ENCODE results near the gene ATG101. TPM values are rescaled to one million over a fixed set of nuclear protein-coding genes. Genes with fewer than 3 reads are reported as not detected.

The ATG101 gene
- total RNA-seq, 1 experiment from 2014 or later, result 44.6 TPM

- intact Hi-C loops (cut with micrococcal nuclease; ENCODE audit: unreplicated experiment), result loop anchor here (2.0 kb wide), 1 partner anchor 13 kb away; no protein-coding TSS in a partner anchor
- Histone ChIP-seq H3F3A (ENCODE audit: insufficient read depth, low read depth) (peaks cover 27% of the 10 kb centered on the region), H3K79me2 (ENCODE audit: low read depth) (no peaks in the 10 kb centered on the region), H3K36me3 (ENCODE audit: low read depth) (no peaks in the 10 kb centered on the region), H2AFZ (no peak overlapping the region), H3K9me3 (ENCODE audit: insufficient read depth, low read depth) (no peaks in the 10 kb centered on the region), H3K4me1 (replicated peaks; ENCODE audit: insufficient read depth) (peaks cover 26% of the 10 kb centered on the region), H3K27me3 (ENCODE audit: insufficient read depth, low read depth) (no peaks in the 10 kb centered on the region), H3K27ac (no peak overlapping the region), H3K4me3 (no peak overlapping the region), H4K20me1 (ENCODE audit: insufficient read depth) (no peaks in the 10 kb centered on the region), H3K9me2 (ENCODE audit: insufficient read depth) (no peaks in the 10 kb centered on the region), H3K4me2 (peak overlapping the region; percentile 99)
- TF ChIP-seq CTCF (conservative IDR thresholded peaks at IDR 0.05) (no peak), EZH2 (IDR thresholded peaks at IDR 0.05; ENCODE audit: low read depth) (no peak)
- no TSS peak for BruUV-seq (replicated peaks)
- peak in 1 of 2 experiments; percentile 20 for DNase-seq
- POLR2A ChIA-PET (ENCODE audit: unreplicated experiment), result no interaction called here
- CTCF ChIA-PET, result no interaction called here
These were observed 20.1 kb upstream of the ATG101 start for GRCh38 chr12:52049688-52050087.

- no peak for DNase-seq
- Histone ChIP-seq H3K4me2 (peak overlapping the region; percentile 99), H3K9me2 (ENCODE audit: insufficient read depth) (no peaks in the 10 kb centered on the region), H3K4me3 (peak overlapping the region; percentile 64), H4K20me1 (ENCODE audit: insufficient read depth) (no peaks in the 10 kb centered on the region), H3K27ac (no peak overlapping the region), H3F3A (ENCODE audit: insufficient read depth, low read depth) (peaks cover 27% of the 10 kb centered on the region), H3K36me3 (ENCODE audit: low read depth) (no peaks in the 10 kb centered on the region), H3K9me3 (ENCODE audit: insufficient read depth, low read depth) (no peaks in the 10 kb centered on the region), H2AFZ (peak overlapping the region; percentile 87), H3K4me1 (replicated peaks; ENCODE audit: insufficient read depth) (peaks cover 26% of the 10 kb centered on the region), H3K27me3 (ENCODE audit: insufficient read depth, low read depth) (no peaks in the 10 kb centered on the region), H3K79me2 (ENCODE audit: low read depth) (no peaks in the 10 kb centered on the region)
- TSS peak; percentile 91 for BruUV-seq (replicated peaks)
- ChIA-PET POLR2A (ENCODE audit: unreplicated experiment) (interaction anchor here (0.6 to 1.6 kb wide), 4 partner anchors 10 to 129 kb away, joined by 3 to 38 read pairs (median 5); no protein-coding TSS in a partner anchor), CTCF (interaction anchor here (0.8 to 1.1 kb wide), 2 partner anchors 17 to 25 kb away, joined by 3 read pairs; no protein-coding TSS in a partner anchor)
- TF ChIP-seq EZH2 (IDR thresholded peaks at IDR 0.05; ENCODE audit: low read depth), result no peak
- no peak for TF ChIP-seq CTCF (conservative IDR thresholded peaks at IDR 0.05)
- intact Hi-C loops (cut with micrococcal nuclease; ENCODE audit: unreplicated experiment), result loop anchor here (2.0 kb wide), 1 partner anchor 13 kb away; no protein-coding TSS in a partner anchor
These were observed 19.5 kb upstream of the ATG101 start for GRCh38 chr12:52050116-52050757.

- intact Hi-C loops (cut with micrococcal nuclease; ENCODE audit: unreplicated experiment), result loop anchor here (2.0 kb wide), 1 partner anchor 14 kb away; no protein-coding TSS in a partner anchor
- ChIA-PET POLR2A (ENCODE audit: unreplicated experiment) (interaction anchor here (0.5 to 1.6 kb wide), 12 partner anchors 10 to 920 kb away, joined by 3 to 38 read pairs (median 4); no protein-coding TSS in a partner anchor), CTCF (interaction anchor here (0.6 to 1.1 kb wide), 5 partner anchors 18 to 236 kb away, joined by 3 to 9 read pairs (median 4); no protein-coding TSS in a partner anchor)
- H3K4me3 ChIP-seq, result peak within 1 kb of the TSS; percentile 64
- DNase-seq, result peak; percentile 66 to 94
- H3K4me2 ChIP-seq, result peak within 1 kb of the TSS; percentile 99
- no peaks in the 10 kb centered on the region for H3K79me2 ChIP-seq (ENCODE audit: low read depth)
- H3F3A ChIP-seq (ENCODE audit: insufficient read depth, low read depth), result peaks cover 24% of the 10 kb centered on the region
- no peaks in the 10 kb centered on the region for H3K36me3 ChIP-seq (ENCODE audit: low read depth)
- TF ChIP-seq EZH2 (IDR thresholded peaks at IDR 0.05; ENCODE audit: low read depth), result no peak
- no peak for TF ChIP-seq CTCF (conservative IDR thresholded peaks at IDR 0.05)
- BruUV-seq (replicated peaks), result no TSS peak
- H3K9me3 ChIP-seq (ENCODE audit: insufficient read depth, low read depth), result no peaks in the 10 kb centered on the region
- H3K4me1 ChIP-seq (replicated peaks; ENCODE audit: insufficient read depth), result peaks cover 20% of the 10 kb centered on the region
- H3K9me2 ChIP-seq (ENCODE audit: insufficient read depth), result no peaks in the 10 kb centered on the region
- H3K27ac ChIP-seq, result no peak within 1 kb of the TSS
- no peaks in the 10 kb centered on the region for H4K20me1 ChIP-seq (ENCODE audit: insufficient read depth)
- H2AFZ ChIP-seq, result peak within 1 kb of the TSS; percentile 87
- no peaks in the 10 kb centered on the region for H3K27me3 ChIP-seq (ENCODE audit: insufficient read depth, low read depth)
These were observed 18.8 kb upstream of the ATG101 start, which contains the start of gene NR4A1 for GRCh38 chr12:52050758-52051541. Gene NR4A1 (plus strand): TSS chr12:52051442. CDS start chr12:52054329, 2,887 bp downstream.

Measured in PC-9 (cell line).